Measurements from ENCODE around the gene WBP2.
A peak's percentile ranks its signal among the peaks of the same experiment; 100 is the strongest.

The WBP2 gene

DNA sequence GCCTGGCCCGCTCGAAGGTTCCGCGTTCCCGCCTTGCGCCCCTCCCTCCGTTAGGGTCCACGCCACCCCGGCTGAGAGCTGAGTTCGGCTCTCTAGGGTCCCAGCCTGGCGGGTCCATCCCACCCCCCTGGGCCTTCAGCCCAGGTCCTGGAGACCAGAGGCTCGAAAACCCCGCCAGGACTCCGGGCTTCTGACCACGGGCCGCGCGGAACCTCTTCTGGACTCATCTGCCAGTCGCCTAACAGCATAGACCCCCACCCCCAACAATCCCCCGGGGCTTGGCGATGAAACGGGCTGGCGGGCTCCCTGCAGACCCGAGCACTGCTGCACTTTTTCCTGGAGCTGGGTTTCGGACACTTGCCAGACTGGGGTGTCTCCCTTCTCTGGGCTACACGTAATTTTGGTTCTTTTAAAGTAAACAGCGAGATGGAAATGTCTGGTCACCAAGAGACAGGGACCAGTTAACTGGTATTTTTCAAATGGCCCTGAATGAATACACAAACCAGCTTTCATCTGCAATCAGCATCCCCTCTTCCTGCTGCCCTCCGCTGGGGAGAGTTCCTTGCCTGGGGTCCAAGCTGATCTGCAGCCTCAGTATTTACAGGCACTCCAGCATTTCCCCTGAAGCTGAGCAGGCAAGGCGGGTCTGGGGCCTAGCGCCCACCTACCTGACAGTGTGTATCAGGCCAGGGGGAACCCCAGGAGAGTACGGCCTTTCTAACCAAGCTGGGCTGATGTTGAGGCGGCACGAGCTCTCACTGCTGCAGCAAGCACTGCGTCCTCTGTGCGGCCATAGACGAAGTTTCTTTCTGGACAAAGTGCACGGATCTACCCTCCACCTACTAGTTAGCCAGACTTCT, 42.3 kb upstream of the WBP2 start:
- DNase-seq (ENCODE audit: insufficient read length, low spot score): no peak
- TF ChIP-seq POLR2AphosphoS5 (IDR thresholded peaks at IDR 0.05; ENCODE audit: low read depth, low read length): no peak
- no peak for TF ChIP-seq SPI1 (IDR thresholded peaks at IDR 0.05; ENCODE audit: low read depth, low read length)
- no peak for FAIRE-seq

DNA sequence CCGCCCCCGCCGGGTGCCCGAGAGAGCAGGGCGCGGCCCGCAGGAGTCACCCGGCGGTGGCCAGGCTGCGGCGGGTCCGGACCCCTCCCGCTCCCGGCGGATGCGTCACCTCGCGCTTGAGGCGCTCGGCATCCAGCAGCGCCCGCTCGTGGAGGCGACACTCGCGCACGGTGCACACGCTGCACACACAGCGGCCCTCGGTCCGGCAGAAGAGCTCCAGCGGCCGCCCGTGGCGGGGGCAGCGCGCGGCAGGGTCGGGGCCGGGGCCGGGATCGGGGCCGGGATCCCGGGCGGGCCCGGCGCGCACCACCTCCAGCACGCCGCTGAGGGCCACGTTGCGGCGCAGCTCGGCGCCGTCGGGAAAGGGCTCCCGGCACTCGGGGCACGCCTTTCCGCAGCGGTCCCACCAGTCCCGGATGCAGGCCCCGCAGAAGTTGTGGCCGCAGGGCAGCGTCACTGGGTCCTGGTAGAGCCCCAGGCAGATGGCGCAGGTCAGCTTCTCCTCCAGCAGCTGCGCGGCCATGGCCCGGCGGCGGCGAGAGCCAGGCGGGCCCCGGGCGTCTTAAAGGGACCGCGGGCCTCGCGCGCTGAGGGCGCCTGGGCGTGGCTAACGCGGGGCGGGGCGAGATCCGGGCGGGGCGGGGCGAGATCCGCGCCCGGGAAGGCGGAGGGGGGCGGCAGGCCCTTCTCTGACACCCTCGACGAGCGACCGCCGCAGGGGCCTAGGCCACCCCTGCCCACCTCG, 41.5 kb upstream of the WBP2 start, which contains the start of gene TRIM65:
TSS of gene TRIM65 (minus strand) at position 537 of the 745 bp plus-strand sequence. CDS start at position 523, 14 bp downstream.
- DNase-seq (ENCODE audit: insufficient read length, low spot score): peak; percentile 94
- FAIRE-seq: peak; percentile 93
- TF ChIP-seq PAX5 (IDR thresholded peaks at IDR 0.05; ENCODE audit: insufficient read depth, low read length, severe bottlenecking) (no peak), POU2F2 (IDR thresholded peaks at IDR 0.05; ENCODE audit: low read depth, low read length) (no peak), POLR2A (IDR thresholded peaks at IDR 0.05; ENCODE audit: low read depth, low read length) (peak; percentile 57; the same call in 1 of the 2 replicates), POLR2AphosphoS5 (IDR thresholded peaks at IDR 0.05; ENCODE audit: low read depth, low read length) (peak; percentile 74; the same call in 1 of the 2 replicates), TAF1 (IDR thresholded peaks at IDR 0.05; ENCODE audit: low read depth, low read length) (peak; percentile 65), SPI1 (IDR thresholded peaks at IDR 0.05; ENCODE audit: low read depth, low read length) (no peak)

DNA sequence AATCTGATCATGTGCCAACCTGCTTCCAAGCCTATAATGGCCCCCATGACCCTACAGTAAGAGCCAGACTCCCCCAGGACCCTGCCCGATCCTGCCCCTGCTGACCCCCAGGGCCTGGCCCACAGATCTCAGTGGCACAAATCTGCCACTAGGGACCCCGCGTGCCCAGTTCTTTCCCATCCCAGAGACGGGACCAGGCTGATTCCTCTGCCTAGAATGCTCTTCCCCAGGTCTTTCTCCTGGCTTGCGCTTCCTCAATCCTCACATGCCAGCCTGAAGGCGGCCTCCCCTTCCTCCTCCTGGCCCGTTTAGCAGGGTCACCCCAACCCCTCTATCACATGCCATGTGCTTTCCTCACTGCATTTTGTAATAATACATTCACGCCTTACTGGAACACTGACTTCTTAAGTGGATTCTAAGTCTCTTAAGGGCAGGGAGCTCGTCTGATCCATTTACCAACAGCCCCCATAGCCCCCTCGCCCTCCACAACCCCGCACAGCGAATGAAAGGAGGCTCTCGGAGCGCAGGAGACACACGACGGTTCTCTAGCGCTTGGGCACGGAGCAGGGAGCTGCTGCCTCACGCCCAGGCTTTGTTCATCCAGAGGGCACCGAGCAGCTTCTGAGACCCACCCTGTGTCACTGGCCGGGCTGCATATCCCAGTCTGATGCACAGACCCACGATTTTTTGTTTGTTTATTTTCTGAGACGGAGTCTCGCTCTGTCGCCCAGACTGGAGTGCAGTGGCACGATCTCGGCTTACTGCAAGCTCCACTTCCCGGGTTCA, 40.4 kb upstream of the WBP2 start:
- TF ChIP-seq POLR2AphosphoS5 (IDR thresholded peaks at IDR 0.05; ENCODE audit: low read depth, low read length) (no peak), SPI1 (IDR thresholded peaks at IDR 0.05; ENCODE audit: low read depth, low read length) (no peak), PAX5 (IDR thresholded peaks at IDR 0.05; ENCODE audit: insufficient read depth, low read length, severe bottlenecking) (no peak), TAF1 (IDR thresholded peaks at IDR 0.05; ENCODE audit: low read depth, low read length) (no peak), POLR2A (IDR thresholded peaks at IDR 0.05; ENCODE audit: low read depth, low read length) (no peak), POU2F2 (IDR thresholded peaks at IDR 0.05; ENCODE audit: low read depth, low read length) (no peak)
- FAIRE-seq: peak; percentile 86
- DNase-seq (ENCODE audit: insufficient read length, low spot score): no peak

DNA sequence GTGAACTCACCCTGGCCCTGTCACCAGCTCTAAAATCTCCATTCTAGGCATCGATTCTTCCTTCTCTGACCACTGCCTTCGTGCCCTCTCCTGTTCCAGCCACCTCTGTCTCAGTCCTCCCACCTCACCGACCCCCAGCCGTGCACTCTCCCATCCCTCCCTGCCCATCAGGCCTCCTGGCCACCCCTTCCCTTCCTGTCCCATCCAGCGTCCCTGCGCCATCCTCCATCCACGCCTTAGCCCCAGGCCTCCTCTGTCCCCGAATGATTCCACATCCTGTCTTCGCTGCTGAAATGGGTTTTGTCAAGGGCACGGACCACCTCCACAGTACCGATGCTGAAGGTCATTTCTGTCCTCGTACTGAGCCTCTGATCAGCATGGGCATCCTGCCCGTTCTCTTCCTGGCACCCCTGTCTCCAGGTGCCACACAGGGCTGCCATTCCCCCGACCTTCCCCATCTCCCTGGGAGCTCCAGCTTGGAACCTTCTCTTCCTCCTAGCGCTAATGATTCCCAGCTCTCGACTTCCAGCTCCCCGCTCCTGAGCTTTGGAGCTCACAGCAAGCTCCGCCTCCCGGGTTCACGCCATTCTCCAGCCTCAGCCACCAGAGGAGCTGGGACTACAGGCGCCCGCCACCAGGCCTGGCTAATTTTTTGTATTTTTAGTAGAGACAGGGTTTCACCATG, 39.1 kb upstream of the WBP2 start:
- DNase-seq (ENCODE audit: insufficient read length, low spot score) (no peak), FAIRE-seq (no peak)
- TF ChIP-seq TAF1 (IDR thresholded peaks at IDR 0.05; ENCODE audit: low read depth, low read length) (no peak), PAX5 (IDR thresholded peaks at IDR 0.05; ENCODE audit: insufficient read depth, low read length, severe bottlenecking) (no peak), SPI1 (IDR thresholded peaks at IDR 0.05; ENCODE audit: low read depth, low read length) (no peak)

DNA sequence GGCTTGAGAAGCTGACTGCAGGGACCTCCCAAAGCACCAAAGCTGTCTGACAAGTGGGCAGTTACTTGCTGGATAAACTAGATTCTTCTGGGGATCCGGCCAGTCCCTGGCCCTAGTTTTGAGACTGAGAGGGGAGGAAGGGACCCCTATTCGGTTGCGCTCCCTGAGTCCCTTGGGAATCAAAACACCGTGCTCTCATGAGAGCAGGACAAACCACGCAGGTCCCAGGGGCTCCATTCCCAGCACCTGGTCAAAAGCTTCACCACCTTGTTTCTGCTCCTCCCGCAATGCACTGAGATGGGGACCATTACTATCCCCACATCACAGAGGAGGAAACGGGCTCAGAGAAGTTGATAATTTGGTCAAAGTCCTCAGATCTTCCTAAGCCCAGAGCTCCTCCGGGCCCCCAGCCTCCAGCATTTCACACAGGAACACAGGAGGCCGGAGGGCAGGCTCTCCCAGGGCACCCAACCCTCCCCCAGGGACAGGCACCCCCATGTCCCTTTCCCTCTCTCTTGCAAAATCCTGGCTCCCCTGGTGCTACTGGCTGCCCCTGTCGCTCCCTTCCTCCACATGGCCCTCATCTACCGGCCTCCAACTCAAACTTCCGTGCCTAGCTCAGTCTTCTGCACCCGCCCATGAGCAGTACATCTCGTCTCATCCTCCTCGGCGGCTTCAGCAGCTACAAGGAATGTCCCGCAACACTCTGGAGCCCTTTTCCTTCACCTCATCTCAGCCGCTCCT, 38.3 kb upstream of the WBP2 start:
- no peak for DNase-seq (ENCODE audit: insufficient read length, low spot score)
- no peak for TF ChIP-seq PAX5 (IDR thresholded peaks at IDR 0.05; ENCODE audit: insufficient read depth, low read length, severe bottlenecking)
- no peak for TF ChIP-seq TAF1 (IDR thresholded peaks at IDR 0.05; ENCODE audit: low read depth, low read length)
- no peak for TF ChIP-seq POU2F2 (IDR thresholded peaks at IDR 0.05; ENCODE audit: low read depth, low read length)
- no peak for TF ChIP-seq POLR2A (IDR thresholded peaks at IDR 0.05; ENCODE audit: low read depth, low read length)
- no peak for TF ChIP-seq POLR2AphosphoS5 (IDR thresholded peaks at IDR 0.05; ENCODE audit: low read depth, low read length)
- TF ChIP-seq SPI1 (IDR thresholded peaks at IDR 0.05; ENCODE audit: low read depth, low read length): no peak
- no peak for FAIRE-seq

DNA sequence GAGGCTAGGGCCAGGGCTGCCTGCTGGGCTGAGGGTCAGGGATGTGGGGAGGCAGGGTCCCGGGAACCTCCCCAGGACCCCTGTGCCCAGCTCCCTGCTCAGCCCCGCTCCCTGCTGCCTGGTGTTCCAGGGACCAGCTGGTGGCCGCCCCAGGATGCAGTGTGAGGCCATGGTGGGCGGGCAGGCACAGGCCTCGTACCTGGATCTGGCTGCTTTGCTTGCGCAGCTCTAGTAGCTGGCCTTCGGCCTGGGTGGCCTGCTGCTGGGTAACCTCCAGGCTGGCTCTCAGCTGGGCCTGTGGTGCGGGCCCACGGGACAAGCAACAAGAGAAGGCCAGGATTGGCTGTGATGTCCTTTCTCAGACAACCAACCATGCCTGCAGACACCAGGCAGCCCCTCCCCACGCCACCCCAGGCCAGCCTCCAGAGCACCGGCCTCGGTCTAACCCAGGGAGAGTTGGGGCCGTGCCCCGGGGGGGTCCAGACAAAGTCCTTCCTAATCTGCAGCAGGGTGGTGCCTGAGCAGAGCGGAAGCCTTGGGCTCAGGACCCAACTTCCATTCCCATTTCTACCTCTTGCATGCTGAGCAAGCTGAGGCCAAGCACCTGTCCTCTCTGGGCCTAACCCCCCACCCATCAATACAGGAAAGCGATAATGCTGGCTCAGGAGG, 37.6 kb upstream of the WBP2 start:
- TF ChIP-seq PAX5 (IDR thresholded peaks at IDR 0.05; ENCODE audit: insufficient read depth, low read length, severe bottlenecking) (no peak), POLR2AphosphoS5 (IDR thresholded peaks at IDR 0.05; ENCODE audit: low read depth, low read length) (no peak), TAF1 (IDR thresholded peaks at IDR 0.05; ENCODE audit: low read depth, low read length) (no peak), POU2F2 (IDR thresholded peaks at IDR 0.05; ENCODE audit: low read depth, low read length) (no peak), SPI1 (IDR thresholded peaks at IDR 0.05; ENCODE audit: low read depth, low read length) (no peak), POLR2A (IDR thresholded peaks at IDR 0.05; ENCODE audit: low read depth, low read length) (no peak)
- FAIRE-seq (no peak), DNase-seq (ENCODE audit: insufficient read length, low spot score) (no peak)

DNA sequence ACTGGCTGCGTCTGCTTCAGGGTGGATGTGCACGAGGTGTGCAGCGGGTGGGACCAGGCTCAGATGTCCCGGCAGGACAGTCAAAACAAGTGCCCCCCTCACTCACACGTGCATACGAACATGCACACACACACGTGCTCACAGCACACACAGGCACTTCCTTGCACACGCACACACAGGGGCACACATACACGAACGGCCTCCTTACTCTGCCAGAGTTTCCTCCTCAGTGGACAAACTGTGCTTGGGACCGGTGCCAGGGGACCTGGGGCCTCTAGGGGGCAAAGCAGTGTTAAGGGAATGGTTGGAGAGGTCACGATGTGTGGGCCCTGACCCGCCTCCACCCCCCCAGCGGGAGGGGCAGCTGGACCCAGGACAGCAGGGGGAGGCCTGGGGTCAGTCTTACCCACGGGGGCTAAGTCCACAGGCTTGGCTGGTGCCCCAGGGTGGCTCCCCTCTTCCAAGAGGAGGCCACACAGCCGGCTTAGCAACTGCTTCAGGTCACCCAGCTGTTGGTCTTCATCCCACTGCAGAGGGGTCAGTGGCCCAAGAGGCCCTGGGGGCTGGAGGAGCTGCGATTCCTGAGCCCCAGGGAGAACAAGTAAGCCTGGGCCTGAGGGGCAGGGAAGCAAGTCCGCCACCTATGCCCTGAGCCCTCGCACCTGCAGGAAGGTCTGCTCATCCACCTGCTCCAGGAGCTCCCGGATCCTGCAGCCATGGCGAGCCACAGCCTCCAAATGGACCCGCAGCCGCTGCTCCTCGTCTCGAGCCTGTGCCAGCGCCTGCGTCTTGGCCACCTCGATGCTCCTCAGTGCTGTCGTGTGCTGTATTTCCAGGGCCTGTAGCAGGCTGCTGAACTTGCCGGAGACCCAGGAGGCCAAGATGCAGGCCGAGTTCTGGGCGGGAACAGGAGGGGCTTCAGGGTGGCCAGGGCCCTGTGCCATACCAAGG, 36.7 kb upstream of the WBP2 start:
- no peak for FAIRE-seq
- no peak for DNase-seq (ENCODE audit: insufficient read length, low spot score)

More for the DNA sequence above, 36.7 kb upstream of the WBP2 start:
- no peak for TF ChIP-seq POLR2A (IDR thresholded peaks at IDR 0.05; ENCODE audit: low read depth, low read length)
- no peak for TF ChIP-seq POLR2AphosphoS5 (IDR thresholded peaks at IDR 0.05; ENCODE audit: low read depth, low read length)
- no peak for TF ChIP-seq SPI1 (IDR thresholded peaks at IDR 0.05; ENCODE audit: low read depth, low read length)
- TF ChIP-seq PAX5 (IDR thresholded peaks at IDR 0.05; ENCODE audit: insufficient read depth, low read length, severe bottlenecking): no peak
- TF ChIP-seq POU2F2 (IDR thresholded peaks at IDR 0.05; ENCODE audit: low read depth, low read length): no peak
- TF ChIP-seq TAF1 (IDR thresholded peaks at IDR 0.05; ENCODE audit: low read depth, low read length): no peak

All from GM12891 (cell line).